GM18511 (cell line): ENCODE measurements around the gene CFHR4.
"Not testable (repeated sequence)": the region's sequence is repeated elsewhere in the genome, so short reads cannot be mapped to it uniquely, and the experiment has no call there.

ENCODE experiments used
- ATAC-seq: cut with Tn5 transposase; IDR thresholded peaks from one replicate; pipeline ENCODE4 v1.9.1; 2021; ENCODE audit warnings: mild to moderate bottlenecking, moderate library complexity; ENCODE audit not compliant: unreplicated experiment

CFHR4 gene

DNA sequence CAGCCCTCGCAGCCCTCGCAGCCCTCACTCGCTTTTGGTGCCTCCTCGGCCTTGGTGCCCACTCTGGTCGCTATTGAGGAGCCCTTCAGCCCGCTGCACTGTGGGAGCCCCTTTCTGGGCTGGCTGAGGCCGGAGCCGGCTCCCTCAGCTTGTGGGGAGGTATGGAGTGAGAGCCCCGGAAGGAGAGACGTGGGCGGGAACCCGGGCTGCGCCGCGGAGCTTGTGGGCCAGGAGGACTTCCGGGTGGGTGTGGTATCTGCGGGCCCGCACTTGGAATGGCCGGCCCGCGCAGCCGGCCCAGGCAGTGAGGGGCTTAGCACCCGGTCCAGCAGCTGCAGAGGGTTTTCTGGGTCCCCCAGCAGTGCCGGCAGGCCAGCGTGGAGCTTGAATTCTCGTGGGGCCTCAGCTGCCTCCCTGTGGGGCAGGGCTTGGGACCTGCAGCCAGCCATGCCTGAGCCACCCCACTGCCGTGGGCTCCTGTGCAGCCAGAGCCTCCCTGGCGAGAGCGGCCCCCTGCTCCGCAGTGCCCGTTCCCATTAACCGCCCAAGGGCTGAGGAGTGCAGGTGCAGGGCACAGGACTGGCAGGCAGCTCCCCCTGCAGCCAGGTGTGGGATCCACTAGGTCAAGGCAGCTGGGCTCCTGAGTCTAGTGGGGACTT lies 45.8 kb downstream of the CFHR4 start:
- no peak for ATAC-seq

DNA sequence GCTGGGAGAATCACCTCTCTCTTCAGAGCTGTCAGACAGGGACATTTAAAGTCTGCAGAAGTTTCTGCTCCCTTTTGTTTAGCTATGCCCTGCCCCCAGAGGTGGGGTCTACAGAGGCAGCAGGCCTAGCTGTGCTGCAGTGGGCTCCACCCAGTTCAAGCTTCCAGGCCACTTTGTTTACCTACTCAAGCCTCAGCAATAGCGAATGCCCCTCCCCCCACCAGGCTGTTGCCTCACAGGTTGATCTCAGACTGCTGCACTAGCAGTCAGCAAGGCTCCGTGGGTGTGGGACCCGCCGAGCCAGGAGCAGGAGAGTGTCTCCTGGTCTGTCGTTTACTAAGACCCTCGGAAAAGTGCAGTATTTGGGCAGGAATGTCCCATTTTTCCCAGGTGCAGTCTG lies 53.6 kb downstream of the CFHR4 start:
- not testable (repeated sequence) for ATAC-seq

GRCh38 chr1:196943568-196943967 lies 55.7 kb downstream of the CFHR4 start, which contains the start of gene CFHR2:
Gene CFHR2, plus strand, starts transcription at chr1:196943738. Its CDS starts 143 bp downstream, at chr1:196943881.
- ATAC-seq, result not testable (repeated sequence)

DNA sequence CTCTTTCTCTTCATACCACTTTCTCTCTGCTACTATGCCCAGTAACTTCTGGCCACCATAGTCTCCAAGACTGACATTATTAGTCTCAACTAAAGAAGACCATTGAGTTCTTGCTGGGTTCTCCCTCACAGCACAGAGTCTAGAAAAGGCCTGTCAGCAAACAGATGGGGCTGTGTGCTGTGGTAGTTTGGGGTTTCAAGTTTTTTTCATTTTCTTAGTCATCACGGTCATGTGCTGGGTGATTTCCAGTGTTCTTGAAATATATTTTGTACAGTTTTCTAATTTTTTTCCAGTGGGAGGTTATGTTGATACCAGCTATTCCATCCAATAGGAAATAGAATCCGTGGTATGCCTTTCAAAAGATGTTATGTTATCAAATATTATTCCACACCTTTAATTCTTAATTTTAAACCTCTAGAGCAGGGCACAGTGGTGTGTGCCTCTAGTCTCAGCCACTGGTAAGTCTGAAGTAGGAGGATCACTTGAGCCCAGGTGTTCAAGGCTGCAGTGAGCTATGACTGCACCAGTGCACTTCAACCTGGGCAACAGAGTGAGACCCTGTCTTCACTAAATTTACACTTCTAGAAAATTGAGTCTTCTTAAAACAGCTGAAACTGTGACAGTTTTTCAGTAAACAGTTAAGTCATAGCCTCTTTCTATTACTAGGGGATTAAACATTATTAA lies 64.0 kb downstream of the CFHR4 start:
- peak; percentile 91 for ATAC-seq

- ATAC-seq, result no peak
Observed at GRCh38 chr1:196954778-196955177, 66.9 kb downstream of the CFHR4 start.

DNA sequence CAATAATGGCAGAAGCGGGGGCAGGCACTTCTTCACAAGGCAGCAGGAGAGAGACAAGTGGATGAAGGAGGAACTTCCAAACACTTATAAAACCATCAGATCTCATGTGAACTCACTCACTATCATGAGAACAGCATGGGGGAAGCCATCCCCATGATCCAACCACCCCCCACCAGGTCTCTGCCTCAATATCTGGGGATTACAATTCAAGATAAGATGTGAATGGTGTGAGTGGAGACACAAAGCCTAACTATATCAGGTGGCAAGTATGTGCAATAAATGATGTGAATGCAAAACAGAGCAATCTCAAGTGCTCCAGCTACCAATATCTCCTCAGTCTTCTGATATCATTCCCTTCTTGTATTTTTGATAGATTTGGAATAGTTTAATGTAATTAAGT lies 68.1 kb downstream of the CFHR4 start:
- no peak for ATAC-seq

DNA sequence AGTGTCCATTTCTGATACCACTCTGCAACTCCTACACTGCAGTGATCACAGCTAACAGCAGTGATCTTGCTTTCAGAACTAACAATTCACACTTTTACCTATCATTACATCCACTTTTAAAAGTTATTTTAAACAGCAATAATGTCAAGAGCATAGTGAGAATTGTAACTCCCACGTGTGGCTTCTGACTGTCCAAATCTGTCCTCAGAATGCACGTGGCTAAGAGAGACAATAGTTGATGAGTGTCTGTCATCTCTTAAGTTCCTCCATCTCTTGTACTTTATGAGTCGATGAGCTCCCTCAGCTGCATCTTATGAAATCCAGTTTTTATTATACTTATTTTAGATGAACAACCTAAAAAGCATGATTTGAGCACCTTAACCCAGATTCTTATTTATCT lies 73.0 kb downstream of the CFHR4 start:
- ATAC-seq, result peak; percentile 71
